ENCODE data around the gene PITPNM1. TPM values are rescaled to one million over a fixed set of nuclear protein-coding genes. Genes with fewer than 3 reads are reported as not detected.

Gene PITPNM1
- total and polyA plus RNA-seq, 2 of the 13 experiments (the other 11 are each of a cell fraction or from before 2014, with no cell fraction given) = 8.2 to 8.5 TPM

DNA sequence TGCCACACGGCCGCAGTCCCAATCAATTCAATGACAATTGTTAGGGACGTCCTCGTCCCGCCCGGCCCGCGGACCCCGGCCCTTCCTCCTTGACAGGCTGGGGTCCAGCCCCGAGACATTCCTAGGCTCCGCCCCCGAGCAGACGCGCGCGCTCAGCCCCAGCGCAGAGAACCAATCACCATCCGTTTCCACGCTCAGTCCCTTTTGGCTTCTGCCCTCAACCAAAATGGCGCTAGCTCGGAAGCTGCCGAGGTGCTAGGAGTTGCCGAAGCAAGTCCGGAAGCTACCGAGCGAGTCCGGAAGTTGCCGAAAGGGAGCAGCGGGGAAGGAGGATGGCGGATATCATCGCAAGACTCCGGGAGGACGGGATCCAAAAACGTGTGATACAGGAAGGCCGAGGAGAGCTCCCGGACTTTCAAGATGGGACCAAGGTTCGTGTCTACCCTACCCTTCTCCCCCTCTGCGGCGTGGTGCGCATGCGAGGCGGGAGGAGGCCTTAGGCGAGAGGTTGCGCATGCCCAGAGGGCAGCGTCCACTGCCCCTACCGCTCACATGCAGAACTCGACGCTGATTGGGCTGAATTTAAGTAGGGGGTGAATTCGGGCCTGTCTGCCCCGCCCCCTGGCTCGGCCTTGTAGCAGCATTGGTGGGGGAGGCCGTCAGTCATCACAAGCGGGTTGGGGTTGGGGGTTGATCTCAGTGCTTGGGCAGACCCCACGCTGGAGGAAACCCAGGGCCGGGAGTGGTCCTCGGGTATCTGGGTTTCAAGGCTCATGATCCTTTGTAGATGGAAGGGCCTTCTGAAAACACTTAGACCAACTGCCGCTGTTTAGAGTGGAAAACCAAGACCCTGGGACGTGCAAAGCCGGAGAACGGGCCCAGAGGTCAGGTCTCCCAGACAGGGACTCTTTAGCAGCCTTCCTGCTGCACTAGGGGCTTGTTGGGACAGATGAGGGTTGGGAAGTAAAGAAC, 22.1 kb downstream of the PITPNM1 start, which contains the start of gene AIP (continued):
- TF ChIP-seq SNRNP70 (IDR thresholded peaks at IDR 0.05; ENCODE audit: low read depth, low read length) (no peak), ZNF33B (CRISPR knock-in tag; IDR thresholded peaks at IDR 0.05) (peak; percentile 98), SALL1 (CRISPR knock-in tag; IDR thresholded peaks at IDR 0.05) (peak; percentile 97), ZNF746 (CRISPR knock-in tag; IDR thresholded peaks at IDR 0.05) (peak; percentile 94), ZNF598 (CRISPR knock-in tag; IDR thresholded peaks at IDR 0.05; ENCODE audit: borderline replicate concordance) (peak; percentile 86), TP53 (CRISPR knock-in tag; conservative IDR thresholded peaks at IDR 0.05) (0 out of 2 replicates have a peak, but pooled peaks have one; percentile 61), ZBTB21 (CRISPR knock-in tag; IDR thresholded peaks at IDR 0.05) (no peak; the same call in 1 of the 2 replicates), ZNF580 (CRISPR knock-in tag; IDR thresholded peaks at IDR 0.05; ENCODE audit: borderline replicate concordance, low read depth) (peak; percentile 97), ZNF460 (CRISPR knock-in tag; IDR thresholded peaks at IDR 0.05; ENCODE audit: borderline replicate concordance) (no peak; the same call in 1 of the 2 replicates), TARDBP (CRISPR knock-in tag; IDR thresholded peaks at IDR 0.05) (peak; percentile 96), ZIK1 (CRISPR knock-in tag; IDR thresholded peaks at IDR 0.05; ENCODE audit: borderline replicate concordance, low read depth) (peak; percentile 96; the same call in 1 of the 2 replicates), ZNF616 (CRISPR knock-in tag; IDR thresholded peaks at IDR 0.05; ENCODE audit: low read depth) (peak; percentile 98), TOPORS (CRISPR knock-in tag; IDR thresholded peaks at IDR 0.05) (peak; percentile 99), MYC (CRISPR knock-in tag; IDR thresholded peaks at IDR 0.05; ENCODE audit: borderline replicate concordance) (peak; percentile 78), ZKSCAN8 (CRISPR knock-in tag; IDR thresholded peaks at IDR 0.05; ENCODE audit: borderline replicate concordance) (no peak; the same call in 1 of the 2 replicates), MAFK (conservative IDR thresholded peaks at IDR 0.05 in 1 of 2, IDR thresholded peaks at IDR 0.05 in 1 of 2; ENCODE audit: low read length in 2 of 2) (no peak)
- TF ChIP-seq, protein P1, sequence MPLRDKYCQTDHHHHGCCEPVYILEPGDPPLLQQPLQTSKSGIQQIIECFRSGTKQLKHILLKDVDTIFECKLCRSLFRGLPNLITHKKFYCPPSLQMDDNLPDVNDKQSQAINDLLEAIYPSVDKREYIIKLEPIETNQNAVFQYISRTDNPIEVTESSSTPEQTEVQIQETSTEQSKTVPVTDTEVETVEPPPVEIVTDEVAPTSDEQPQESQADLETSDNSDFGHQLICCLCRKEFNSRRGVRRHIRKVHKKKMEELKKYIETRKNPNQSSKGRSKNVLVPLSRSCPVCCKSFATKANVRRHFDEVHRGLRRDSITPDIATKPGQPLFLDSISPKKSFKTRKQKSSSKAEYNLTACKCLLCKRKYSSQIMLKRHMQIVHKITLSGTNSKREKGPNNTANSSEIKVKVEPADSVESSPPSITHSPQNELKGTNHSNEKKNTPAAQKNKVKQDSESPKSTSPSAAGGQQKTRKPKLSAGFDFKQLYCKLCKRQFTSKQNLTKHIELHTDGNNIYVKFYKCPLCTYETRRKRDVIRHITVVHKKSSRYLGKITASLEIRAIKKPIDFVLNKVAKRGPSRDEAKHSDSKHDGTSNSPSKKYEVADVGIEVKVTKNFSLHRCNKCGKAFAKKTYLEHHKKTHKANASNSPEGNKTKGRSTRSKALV (CRISPR knock-in tag; IDR thresholded peaks at IDR 0.05) = peak; percentile 68
- TF ChIP-seq, protein P2, sequence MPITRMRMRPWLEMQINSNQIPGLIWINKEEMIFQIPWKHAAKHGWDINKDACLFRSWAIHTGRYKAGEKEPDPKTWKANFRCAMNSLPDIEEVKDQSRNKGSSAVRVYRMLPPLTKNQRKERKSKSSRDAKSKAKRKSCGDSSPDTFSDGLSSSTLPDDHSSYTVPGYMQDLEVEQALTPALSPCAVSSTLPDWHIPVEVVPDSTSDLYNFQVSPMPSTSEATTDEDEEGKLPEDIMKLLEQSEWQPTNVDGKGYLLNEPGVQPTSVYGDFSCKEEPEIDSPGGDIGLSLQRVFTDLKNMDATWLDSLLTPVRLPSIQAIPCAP (CRISPR knock-in tag; IDR thresholded peaks at IDR 0.05; ENCODE audit: low read depth) = peak; percentile 94; the same call in 1 of the 2 replicates
- TF ChIP-seq, protein P3, sequence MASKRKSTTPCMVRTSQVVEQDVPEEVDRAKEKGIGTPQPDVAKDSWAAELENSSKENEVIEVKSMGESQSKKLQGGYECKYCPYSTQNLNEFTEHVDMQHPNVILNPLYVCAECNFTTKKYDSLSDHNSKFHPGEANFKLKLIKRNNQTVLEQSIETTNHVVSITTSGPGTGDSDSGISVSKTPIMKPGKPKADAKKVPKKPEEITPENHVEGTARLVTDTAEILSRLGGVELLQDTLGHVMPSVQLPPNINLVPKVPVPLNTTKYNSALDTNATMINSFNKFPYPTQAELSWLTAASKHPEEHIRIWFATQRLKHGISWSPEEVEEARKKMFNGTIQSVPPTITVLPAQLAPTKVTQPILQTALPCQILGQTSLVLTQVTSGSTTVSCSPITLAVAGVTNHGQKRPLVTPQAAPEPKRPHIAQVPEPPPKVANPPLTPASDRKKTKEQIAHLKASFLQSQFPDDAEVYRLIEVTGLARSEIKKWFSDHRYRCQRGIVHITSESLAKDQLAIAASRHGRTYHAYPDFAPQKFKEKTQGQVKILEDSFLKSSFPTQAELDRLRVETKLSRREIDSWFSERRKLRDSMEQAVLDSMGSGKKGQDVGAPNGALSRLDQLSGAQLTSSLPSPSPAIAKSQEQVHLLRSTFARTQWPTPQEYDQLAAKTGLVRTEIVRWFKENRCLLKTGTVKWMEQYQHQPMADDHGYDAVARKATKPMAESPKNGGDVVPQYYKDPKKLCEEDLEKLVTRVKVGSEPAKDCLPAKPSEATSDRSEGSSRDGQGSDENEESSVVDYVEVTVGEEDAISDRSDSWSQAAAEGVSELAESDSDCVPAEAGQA (IDR thresholded peaks at IDR 0.05; ENCODE audit: low read depth) = peak; percentile 93
- TF ChIP-seq, protein P3 (CRISPR knock-in tag; IDR thresholded peaks at IDR 0.05; ENCODE audit: borderline replicate concordance) = no peak

Measured in HepG2 (cell line).